Astrocyte of the spinal cord (primary cell): ENCODE results near the gene SF3B2.
A peak's percentile ranks its signal among the peaks of the same experiment; 100 is the strongest.
"Not testable (repeated sequence)": the region's sequence is repeated elsewhere in the genome, so short reads cannot be mapped to it uniquely, and the experiment has no call there.

ENCODE experiments used
- DNase-seq: peaks from one replicate; pipeline ENCODE4 v3.0.0; 2011; ENCODE audit warnings: low read depth, low spot score
- H3K4me3 ChIP-seq: 2 replicates; pipeline ENCODE4 v1.5.1; 2011; ENCODE audit warnings: low read depth, mild to moderate bottlenecking, low read length, moderate library complexity
- in situ Hi-C: cut with HindIII; loops from 2 replicates; pipeline ENCODE4 v1.10.0; 2017; ENCODE audit warnings: low sequenced_read_pairs
- TF ChIP-seq, protein P1 (sequence below): IDR thresholded peaks from 2 replicates; pipeline ENCODE4 v1.5.1; 2012; ENCODE audit warnings: low read depth, mild to moderate bottlenecking, low read length, inconsistent platforms

Gene SF3B2

DNA sequence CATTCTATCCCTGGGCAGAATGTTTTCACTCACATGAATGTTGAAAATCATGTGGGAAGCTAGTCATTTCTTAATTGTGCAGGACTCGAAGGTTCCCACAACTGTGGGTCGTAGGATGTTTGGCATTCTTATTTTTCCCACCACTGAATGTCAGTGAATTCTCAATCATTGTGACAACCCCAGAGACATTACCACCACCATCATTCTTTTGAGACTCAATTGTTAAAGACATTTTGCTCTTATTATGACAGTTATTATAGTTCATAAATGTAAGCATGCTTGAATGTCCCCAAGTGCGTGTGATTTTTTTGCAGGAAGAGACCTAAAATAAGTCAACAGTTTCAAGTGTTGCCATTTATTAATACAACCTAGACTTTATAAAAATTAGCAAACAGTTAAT, 36.9 kb downstream of the SF3B2 start:
- H3K4me3 ChIP-seq = no peak overlapping the region
- TF ChIP-seq, protein P1, sequence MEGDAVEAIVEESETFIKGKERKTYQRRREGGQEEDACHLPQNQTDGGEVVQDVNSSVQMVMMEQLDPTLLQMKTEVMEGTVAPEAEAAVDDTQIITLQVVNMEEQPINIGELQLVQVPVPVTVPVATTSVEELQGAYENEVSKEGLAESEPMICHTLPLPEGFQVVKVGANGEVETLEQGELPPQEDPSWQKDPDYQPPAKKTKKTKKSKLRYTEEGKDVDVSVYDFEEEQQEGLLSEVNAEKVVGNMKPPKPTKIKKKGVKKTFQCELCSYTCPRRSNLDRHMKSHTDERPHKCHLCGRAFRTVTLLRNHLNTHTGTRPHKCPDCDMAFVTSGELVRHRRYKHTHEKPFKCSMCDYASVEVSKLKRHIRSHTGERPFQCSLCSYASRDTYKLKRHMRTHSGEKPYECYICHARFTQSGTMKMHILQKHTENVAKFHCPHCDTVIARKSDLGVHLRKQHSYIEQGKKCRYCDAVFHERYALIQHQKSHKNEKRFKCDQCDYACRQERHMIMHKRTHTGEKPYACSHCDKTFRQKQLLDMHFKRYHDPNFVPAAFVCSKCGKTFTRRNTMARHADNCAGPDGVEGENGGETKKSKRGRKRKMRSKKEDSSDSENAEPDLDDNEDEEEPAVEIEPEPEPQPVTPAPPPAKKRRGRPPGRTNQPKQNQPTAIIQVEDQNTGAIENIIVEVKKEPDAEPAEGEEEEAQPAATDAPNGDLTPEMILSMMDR = no peak
- DNase-seq = no peak
- in situ Hi-C loops = no loop called here

DNA sequence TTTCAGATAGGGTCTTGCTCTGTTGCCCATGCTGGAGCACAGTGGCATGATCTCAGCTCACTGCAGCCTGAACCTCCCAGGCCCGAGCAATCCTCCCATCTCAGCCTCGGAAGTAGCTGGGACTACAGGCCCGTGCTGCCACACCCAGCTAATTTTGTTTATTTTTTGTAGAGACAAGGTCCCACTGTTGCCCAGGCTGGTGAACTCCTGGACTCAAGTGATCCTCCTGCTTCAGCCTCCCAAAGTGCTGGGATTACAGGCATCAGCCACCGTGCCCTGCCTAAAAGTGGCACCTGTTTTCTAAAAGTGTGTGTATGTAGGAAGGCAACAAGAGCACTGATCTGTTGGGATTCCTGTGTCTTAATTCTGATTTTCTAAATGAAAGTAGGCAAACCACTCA, 38.1 kb downstream of the SF3B2 start:
- DNase-seq = no peak
- in situ Hi-C loops = no loop called here
- TF ChIP-seq, protein P1 = no peak
- no peak overlapping the region for H3K4me3 ChIP-seq

DNA sequence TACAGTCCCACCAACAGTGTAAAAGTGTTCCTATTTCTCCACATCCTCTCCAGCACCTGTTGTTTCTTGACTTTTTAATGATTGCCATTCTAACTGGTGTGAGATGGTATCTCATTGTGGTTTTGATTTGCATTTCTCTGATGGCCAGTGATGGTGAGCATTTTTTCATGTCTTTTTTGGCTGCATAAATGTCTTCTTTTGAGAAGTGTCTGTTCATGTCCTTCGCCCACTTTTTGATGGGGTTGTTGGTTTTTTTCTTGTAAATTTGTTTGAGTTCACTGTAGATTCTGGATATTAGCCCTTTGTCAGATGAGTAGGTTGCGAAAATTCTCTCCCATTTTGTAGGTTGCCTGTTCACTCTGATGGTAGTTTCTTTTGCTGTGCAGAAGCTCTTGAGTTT, 40.0 kb downstream of the SF3B2 start:
- in situ Hi-C loops, H3K4me3 ChIP-seq, DNase-seq: not testable (repeated sequence)

DNA sequence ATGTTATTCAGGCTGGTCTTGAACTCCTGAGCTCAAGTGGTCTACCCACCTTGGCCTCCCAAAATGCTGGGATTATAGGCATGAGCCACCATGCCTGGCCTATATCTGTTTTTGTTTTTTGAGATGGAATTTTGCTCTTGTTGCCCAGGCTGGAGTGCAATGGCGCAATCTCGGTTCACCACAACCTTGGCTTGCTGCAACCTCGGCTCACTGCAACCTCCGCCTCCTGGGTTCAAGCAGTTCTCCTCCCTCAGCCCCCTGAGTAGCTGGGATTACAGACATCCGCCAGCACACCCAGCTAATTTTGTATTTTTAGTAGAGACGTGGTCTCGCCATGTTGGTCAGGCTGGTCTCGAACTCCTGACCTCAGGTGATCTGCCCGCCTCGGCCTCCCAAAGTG, 47.6 kb downstream of the SF3B2 start:
- in situ Hi-C loops, H3K4me3 ChIP-seq, DNase-seq: not testable (repeated sequence)

DNA sequence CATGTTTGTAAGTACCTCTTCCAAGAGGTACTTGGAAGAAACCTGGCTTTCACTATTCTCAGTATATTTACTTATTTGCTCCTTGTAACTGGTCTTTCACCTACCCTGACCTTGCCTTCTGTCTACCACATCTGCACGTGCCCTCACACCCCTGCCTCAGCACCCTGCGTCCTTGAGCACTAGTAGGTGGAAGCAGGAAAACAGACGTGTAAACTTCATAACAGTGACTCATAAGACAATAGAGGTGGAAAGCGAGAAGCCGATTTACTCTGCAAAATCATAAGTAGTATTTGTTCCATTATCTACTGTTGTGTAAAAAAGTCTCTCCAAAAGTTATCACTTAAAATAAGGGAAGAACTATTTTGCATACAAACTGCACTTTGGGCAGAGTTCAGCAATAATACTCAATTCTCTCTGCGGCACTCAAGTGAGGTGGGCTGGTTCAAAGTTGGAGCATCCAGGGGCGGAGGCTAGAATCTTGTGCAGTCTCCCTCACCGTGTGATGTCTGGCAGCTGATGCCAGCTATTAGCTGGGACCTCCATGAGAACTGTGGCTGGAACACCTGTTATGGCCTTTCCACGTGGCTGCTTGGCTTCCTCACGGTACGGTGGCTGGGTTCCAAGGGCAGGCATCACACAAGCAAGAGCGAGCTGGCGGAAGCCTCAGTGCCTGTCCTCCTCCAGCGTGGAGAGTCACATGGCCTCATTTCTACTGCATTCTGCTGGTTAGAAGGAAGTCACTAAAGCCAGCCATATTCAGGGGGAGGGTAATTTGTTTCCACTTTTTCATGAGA, 48.3 kb downstream of the SF3B2 start:
- H3K4me3 ChIP-seq = no peak overlapping the region
- in situ Hi-C loops = no loop called here
- TF ChIP-seq, protein P1 = no peak
- DNase-seq = peak; percentile 14

DNA sequence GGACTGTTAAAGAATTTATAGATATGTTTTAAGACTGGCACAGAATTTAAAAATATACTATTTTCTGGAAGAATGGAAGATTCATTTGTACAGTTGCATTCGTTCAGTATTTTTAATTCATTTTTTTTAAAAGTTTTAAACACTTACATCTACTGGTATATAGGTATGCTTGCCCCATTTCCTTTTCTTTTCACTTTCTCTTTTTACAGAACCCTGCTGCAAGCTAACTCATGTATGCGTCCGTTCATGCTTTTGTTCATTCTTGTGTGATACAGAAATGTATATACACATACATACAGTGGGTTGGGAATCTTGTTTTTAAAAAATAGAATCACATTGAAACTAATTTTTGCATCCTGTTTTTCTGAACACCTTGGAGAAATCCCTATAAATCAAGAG, 48.9 kb downstream of the SF3B2 start:
- no peak for DNase-seq
- in situ Hi-C loops = no loop called here
- TF ChIP-seq, protein P1 = no peak
- no peak overlapping the region for H3K4me3 ChIP-seq

DNA sequence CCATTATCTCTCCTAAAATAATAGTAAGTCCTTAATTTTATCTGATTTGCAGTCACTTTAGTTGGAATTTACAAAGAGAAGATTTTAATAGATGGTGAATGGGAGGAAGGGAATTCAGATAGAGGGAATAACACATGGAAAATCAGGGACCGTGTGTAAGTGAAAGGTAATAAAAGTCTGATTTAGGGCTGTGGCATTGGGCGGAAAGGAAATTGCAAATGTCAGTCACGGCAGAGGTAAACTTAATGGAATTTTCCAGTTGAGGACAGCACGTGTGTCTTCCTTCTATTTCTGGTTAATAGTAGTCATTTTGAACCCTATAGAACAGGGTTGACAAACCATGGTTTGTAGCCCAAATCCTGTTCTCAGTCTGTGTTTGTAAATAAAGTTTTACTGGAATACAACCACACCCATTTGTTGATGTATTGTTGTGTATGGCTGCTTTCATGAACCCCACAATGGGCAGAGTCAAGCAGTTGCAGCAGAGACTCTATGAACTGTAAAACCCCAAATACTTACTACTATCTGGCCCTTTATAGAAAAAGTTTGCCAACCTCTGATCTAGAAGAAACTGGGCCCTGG, 52.0 kb downstream of the SF3B2 start:
- no peak overlapping the region for H3K4me3 ChIP-seq
- DNase-seq = no peak
- in situ Hi-C loops = no loop called here
- TF ChIP-seq, protein P1 = no peak
